NCI-H446 (cell line): Measurements from ENCODE around the gene WDR53.
"Not testable (repeated sequence)": the region's sequence is repeated elsewhere in the genome, so short reads cannot be mapped to it uniquely, and the experiment has no call there.

Experiments
- DNase-seq, 2 experiments: peaks; one replicate each; lab custom pipeline; 2025; lab: John Stamatoyannopoulos, UW

WDR53 gene

DNA sequence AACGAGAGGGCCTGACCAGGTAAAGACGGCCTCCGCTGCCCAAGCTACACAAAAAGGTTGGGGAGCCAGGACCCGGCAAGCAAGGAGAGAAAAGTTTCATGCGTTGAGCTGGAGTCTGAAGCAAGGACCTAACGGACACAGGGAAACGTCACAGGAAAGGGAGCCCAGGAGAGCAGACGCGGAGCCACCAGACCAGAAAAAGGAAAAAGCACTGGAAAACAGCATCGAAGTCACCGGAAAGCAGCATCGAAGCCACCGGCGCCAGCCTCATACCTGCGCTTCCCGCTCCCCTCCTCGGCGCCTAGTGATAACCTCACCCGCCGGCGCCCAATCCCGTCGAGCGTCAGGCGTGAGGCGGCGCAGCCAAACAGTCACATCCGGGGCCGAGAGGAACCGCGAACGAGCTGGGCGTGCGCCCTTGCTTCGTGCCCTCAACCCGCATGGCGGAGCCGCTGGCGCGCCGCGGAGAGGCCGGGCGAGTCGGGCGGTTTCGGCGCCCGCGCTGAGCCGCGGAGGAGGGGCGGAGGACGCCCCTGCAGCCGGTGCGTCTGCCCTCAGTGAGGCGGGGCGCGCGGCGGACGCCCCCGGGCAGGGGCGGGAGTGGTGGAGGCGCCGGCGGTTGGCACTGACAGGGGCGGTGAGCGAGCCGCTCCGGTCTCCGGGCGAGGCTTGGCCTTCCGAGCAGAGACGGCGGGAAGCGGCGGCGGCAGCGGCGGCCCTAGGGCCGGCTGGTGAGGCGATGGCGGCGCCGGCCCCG is at the start of gene WDR53, which contains the start of gene FBXO45:
TSS of gene WDR53 (minus strand) at position 309 of the 757 bp plus-strand sequence. CDS start 7,079 bp downstream, outside the sequence.
TSS of gene FBXO45 (plus strand) at position 415 of the 757 bp plus-strand sequence. CDS start at position 740, 325 bp downstream.
- peak; percentile 85 to 97 for DNase-seq

DNA sequence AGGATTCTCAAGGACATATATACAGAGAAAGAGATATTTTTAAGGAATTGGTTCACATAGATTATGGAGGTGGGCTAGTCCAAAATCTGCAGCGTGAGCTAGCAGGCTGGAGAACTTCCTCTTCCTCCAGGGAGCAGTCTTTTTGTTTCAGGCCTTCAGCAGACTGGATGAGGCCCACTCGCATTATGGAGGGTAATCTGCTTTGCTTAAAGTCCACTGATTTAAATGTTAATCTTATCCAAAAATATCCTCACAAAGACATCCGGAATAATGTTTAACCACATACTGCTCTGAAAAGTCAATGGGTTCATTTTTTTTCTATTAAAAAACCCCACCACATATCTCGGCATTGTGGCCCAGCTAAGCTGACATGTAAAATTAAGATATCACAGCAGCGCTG is 48.9 kb upstream of the WDR53 start:
- no peak for DNase-seq

DNA sequence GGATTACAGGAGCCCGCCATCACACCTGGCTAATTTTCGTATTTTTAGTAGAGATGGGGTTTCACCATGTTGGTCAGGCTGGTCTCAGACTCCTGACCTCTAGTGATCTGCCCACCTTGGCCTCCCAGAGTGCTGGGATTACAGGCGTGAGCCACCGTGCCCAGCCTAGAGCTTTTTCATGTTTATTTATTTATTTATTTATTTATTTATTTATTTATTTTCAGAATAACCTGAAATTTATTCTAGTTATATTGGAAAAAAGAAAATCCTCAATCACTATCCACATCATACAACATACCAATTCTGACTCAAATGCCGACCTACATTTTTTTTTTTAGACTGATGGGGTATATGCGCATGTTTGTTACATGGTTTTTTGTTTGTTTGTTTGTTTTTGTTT is 46.9 kb upstream of the WDR53 start:
- not testable (repeated sequence) for DNase-seq

DNA sequence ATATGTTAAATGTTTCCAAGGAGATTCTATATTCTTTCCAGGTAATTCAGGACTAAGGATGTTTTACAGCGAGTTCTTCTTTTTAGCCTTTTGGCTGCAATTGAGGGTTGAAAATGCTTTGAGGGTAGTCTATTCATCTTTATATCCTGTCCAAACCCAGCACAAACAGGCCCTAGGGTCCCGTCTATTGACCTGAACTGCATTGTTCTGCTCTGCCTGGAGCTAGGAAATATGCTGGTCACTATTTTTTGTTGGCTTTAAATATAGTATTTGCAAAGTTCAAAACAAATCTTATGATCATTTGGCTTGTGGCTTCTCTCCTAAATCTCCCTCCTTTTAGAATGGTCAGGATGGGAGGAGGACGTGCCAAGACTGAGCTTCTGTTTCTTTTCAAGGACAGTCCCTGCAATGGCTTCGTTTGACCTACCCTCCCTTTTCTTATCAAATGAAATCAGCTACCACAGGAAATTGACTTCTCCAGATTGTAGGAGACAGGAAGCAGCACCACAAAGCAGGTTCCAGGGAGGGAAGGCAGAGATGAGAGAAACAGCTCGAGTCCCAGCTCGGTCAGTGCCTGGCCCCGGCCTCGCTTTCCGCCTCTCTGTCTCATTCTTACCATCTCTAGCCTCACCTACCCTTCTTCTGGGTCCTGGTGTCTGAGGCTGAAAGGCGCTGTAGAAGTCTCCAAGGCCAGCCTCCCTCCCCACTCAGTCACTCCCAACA is 43.6 kb upstream of the WDR53 start:
- no peak for DNase-seq

DNA sequence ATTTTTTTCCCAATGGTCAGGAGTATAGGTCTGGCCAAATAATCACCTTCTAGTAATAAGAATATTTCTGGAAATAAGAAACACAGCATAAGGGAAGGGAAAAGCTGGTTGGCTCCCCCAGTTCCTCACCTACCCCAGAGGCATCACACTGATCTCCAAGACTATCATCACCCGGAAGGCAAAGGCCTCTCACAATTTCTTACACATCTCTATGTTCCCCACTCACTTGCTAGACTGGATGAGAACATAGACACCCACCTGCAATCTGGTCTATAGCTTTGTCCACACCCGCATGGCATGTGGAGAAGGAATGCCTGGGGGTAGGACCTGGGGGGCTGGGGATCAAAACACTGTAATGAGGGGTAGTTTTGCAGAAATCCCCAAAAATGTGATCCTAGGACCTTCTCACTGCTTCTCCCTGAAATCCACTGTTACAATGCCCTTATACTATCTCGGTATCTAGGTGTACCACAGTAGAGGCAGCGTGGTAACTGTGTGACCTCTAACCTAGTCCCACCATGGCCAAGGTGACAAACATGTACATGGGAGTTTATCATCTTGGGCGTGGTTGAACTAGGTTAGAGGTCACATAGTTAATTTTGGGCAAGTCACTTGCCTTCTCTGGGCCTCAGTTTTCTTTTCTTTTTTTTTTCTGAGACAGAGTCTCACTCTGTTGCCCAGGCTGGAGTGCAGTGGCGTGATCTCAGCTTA is 41.6 kb upstream of the WDR53 start:
- no peak for DNase-seq

DNA sequence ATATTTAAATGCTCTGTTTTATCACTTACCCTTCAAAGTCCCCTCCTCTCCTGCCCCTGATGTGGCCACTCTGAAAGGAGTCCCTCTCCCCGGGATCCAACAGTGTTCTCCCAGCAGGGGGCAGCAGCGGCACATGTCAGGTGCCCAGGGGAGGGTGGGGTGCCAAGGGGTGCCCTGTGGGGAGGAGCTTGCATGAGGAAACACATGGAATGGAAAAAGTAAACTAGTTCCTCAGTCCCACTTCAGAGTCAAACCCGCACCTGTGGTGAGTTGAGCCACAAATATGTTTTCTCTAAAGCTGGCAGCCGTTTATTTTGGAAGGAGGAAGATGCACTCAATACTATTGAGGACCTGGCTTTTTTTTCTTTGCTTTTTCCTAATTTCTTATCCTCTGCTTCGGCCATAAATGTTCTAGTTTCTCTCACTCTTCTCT is 41.0 kb upstream of the WDR53 start:
- DNase-seq: peak; percentile 43 to 90

DNA sequence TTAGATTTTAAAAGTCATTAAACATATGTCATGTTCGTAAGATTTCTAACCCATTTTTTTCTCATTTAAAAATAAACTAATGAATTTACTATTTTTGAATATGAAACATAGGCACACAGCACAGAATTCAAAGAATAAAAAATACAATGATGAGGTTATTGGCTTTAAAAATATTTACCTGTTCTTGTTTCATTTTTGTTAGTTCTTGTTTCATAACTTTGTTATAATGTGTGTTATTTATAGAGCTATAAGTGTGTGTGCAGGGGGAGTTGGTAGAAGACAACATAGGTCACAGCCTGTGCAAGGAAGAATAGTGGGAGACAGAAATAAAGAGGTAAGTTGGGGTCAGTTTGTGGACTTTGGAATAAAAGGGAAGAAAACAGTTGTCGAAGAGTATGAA is 40.3 kb upstream of the WDR53 start:
- no peak for DNase-seq

DNA sequence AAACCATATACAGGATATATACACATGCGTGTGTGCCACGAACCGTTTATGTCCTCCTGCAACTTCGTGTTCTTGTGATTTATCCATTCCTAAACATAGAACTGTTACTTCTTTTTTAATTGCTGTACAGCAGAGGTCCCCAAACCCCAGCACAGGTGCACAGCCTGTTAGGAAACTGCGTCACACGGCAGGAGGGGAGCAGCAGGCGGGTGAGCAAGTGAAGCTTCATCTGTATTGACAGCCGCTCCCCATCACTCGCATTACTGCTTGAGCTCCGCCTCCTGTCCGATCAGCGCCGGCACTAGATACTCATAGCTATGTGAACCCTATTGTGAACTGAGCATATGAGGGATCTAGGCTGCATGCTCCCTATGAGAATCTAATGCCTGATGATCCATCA is 36.2 kb upstream of the WDR53 start:
- no peak for DNase-seq

DNA sequence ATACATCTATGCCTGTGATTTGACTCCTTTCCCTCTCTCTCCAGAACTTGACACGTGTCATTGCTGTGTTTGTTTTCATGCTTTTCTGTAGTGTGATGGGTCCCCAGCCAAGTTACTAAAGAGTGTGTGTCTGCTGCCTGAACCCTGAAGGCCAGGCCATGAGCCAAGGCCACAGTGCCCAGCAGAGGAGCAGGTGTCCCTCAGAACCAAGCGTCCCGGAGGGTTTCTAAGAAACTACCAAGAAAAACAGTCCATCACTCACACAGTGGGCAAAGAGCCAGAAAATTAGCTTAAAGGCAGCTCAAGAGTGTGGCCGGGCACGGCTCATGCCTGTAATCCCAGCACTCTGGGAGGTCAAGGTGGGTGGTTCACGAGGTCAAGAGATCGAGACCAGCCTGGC is 35.3 kb upstream of the WDR53 start:
- peak; percentile 7 to 52 for DNase-seq

DNA sequence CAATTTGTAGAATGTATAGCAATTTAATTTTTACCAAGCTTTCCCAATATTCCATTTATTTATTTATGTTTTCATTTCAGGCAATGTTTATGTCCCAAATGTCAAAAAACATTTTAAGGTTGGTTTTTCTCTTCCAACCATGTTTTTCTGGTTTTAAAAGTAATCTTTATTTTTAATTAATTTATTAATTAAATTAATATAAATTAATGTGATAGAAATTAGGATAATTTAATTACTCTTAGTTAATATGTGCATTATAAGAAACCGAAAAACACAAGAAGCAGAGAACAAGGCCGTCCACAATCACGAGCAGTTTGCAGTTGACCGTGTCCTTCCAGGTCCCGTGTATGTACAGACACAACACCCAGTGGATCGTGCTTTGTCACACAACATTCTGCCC is 34.3 kb upstream of the WDR53 start:
- no peak for DNase-seq

DNA sequence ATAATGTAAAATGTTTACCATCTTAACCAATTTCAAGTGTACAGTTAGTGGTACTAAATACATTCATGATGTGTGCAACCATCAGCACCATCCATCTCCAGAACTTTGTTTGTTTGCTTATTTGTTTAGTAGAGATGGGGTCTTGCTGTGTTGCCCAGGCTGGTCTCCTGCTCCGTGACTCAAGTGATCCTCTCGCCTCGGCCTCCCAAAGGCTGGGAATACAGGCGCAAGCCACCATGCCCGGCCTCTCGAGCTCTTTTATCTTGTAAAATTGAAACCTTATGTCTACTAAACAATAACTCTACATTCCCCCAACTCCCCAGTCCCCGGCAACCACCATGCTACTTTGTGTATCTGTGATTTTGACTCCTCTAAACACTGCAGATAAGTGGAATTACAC is 32.0 kb upstream of the WDR53 start:
- DNase-seq: no peak

DNA sequence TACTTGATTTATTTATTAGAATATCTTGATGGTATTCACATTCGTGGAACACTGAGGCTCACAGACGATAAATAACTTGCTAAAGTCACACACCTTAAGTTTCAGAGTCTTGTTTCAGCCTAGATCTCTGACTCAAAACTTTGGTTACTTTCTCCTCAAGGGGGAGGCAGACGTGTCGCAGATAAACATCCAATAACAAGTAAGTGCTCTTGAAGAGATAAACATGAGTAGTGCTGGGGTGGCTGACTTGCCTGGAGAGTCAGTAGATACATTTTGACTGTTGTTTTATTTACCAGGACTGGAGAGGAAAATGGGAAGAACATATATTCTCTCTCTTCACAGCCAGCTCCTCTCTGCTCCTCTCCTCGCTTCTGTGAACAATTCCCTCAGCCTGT is 31.4 kb upstream of the WDR53 start:
- DNase-seq: no peak

DNA sequence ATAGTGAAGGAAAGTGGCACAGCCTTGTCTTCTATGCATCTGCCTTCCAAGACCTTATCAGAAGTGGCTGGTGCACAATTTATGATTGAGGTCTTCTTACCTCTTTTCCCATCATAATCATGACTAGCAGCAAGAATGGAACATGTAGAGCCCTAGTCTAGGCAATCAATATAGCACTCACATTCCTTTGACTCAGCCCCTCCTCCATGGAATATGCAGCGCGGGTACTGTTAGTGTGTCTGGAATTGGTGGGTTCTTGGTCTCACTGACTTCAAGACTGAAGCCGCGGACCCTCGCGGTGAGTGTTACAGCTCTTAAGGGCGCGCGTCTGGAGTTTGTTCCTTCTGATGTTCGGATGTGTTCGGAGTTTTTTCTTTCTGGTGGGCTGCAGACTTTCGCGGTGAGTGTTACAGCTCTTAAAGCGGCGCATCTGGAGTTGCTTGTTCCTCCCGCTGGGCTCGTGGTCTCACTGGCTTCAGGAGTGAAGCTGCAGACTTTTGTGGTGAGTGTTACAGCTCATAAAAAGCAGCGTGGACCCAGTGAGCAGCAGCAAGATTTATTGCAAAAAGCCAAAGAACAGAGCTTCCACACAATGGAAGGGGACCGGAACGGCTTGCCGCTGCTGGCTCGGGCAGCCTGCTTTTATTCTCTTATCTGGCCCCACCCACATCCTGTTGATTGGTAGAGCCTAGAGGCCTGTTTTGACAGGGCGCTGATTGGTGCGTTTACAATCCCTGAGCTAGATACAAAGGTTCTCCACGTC is 29.8 kb upstream of the WDR53 start:
- DNase-seq: not testable (repeated sequence)

DNA sequence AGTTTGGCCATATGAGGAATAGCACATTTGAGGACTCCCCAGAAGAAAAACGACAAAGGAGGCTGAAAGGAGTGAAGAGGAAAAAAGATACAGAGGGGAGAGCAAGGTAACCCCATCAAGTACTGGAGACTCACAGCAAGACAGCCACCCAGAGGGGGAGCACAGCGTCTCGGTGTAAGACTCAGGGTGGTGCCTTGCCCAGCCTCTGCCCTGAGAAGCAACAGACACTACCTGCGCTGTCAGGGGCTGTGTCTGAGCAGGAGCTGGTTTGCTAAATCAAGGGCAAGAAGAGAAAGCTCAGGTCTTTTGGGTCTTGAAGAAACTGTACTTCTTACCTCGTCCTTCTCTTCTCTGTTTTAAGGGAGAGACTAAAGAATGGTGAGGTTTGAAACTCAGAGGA is 28.0 kb upstream of the WDR53 start:
- DNase-seq: no peak

DNA sequence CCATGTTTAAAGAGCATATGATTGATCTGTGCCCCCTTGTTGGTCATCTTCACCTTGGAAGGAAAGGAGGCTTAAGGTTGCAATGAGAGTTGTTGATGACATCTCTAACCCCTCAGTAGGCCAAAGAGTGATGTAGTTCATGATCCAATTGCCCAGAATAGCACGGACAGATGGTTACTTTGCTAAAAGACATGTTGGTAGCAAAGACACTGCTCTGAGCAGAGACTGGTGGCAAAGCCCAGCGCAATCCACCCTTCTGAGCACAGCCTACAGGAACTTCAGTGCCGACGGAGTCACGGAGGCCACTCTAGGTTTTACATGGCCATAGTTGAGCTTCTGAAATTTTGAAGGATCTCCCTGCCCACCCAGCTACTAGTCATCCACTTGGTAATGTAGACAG is 21.9 kb upstream of the WDR53 start:
- no peak for DNase-seq

DNA sequence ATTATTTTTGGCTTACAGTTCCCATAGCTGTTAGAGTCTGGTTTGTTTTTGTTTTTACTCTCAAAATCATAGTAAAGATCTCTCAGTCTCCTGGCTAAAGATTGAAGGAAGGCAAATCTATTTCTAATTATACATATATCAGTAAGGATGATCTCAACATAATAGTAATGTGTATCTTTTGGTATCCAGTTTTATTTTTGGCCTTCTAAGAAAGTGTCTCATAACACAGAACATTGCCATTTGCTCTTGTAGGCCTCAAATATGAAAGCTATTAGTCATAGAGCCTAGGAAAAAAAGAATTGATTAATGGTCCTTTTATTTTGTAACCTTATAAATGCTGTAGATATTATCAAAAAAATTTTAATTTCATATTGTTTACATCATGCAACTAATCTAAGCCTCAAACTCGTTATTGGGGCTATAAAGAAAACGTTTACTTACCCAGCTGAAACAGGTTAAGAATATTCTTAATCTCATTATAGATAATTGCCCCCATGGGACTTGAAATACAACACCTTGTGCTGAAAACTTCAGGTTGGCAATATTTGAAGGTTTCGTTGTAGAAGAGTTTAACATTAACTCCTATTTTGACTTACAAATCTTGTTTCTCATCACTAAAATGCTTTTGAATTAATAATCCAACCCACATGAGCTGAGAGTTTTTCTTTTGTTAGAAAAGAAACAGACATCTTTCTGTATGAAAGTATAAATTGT is 16.8 kb upstream of the WDR53 start:
- DNase-seq: no peak

DNA sequence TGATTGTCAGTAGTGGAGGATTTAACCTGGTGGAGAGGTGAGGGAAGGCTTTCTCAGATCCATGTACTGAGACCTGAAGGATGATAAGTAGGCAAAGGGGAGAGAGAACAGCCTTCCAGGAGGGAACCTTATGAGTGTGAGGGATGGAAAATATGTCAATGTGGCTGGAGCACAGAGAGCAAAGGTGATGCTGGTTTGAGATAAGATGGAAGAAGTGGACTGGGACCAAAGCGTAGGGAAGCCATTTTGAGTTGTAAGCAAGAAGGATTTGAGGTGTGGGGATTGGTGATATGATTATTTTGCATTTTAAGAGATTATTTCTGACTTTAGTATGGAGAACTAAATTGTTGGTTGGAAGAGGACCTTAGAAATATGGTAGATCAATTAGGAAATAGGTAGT is 4.0 kb upstream of the WDR53 start:
- DNase-seq: no peak

DNA sequence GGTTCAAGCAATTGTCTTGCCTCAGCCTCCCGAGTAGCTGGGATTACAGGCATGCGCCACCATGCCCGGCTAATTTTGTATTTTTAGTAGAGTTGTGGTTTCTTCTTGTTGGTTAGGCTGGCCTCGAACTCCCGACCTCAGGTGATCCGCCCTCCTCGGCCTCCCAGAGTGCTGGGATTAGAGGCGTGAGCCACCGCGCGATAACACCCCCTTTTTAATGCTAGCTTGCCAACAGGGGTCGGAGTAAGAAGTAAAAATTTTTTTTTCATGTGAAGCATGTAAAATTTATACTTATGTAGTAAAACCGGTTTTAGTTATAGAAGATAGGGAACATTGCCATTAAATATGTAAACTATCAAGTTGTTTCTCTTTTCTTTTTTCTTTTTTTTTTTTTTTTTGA is 2.0 kb upstream of the WDR53 start:
- DNase-seq: not testable (repeated sequence)

DNA sequence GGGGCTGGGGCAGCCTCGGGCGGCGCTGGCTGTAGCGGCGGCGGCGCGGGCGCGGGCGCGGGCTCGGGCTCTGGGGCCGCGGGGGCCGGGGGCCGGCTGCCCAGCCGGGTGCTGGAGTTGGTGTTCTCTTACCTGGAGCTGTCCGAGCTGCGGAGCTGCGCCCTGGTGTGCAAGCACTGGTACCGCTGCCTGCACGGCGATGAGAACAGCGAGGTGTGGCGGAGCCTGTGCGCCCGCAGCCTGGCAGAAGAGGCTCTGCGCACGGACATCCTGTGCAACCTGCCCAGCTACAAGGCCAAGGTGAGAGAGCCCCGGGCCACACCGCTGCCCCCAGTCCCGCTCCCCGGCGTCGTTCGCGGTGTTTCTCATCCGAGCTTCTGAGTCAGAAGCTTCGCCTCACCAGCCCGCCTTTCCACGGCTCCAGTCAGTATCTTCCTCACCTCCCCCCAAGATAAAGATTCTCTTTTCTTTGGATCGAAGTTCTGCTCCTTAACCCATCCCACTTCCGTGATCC is 706 bp upstream of the WDR53 start:
- no peak for DNase-seq

DNA sequence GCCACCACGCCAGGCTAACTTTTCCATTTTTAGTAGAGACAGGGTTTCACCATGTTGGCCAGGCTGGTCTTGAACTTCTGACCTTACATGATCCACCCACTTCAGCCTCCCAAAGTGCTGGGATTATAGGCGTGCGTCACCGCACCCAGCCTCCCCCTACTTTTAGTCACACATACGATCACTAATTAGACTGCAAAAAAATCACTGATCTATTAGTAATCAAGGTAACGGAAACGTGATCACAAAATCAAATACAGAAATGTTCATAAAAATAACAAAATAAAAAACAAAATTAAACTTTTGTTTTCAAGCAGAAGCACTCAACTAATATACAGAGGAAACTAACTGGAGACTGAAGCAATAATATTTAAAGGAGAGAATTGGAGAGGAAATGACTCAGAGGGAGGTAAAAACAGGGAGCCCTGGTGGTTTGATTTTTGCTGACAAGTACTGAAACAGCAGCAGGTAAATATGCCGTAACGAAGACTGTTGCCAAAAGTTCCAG is 4.6 kb downstream of the WDR53 start:
- DNase-seq: no peak

DNA sequence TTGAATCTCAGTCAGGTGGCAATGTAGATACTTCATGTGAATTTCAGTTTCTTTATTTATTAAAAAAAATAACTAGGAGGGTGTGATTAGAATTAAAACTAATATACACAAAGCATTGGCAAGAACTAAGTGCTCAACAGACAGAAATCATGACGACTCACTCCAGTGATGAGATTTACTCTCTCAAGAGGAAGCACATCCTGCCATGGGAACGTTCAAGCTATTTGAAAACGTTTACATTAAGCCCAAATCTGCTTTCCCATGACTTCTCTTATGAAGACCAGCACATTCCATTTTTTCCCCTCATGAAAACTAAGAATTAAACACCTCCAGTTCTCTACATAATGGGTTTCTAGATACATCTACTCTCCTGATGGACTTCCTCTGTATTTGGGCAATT is 8.5 kb downstream of the WDR53 start:
- DNase-seq: no peak
